A549 (cell line): ENCODE results near the gene NT5C3B.

ENCODE experiments used
- POLR2A ChIP-seq: IDR thresholded peaks from 2 replicates; pipeline ENCODE4 v1.6.1; 2012; ENCODE audit warnings: mild to moderate bottlenecking, low read length
- RCOR1 ChIP-seq: fragments of 150-350 bp; IDR thresholded peaks from 2 replicates; pipeline ENCODE4 v1.6.1; 2014; ENCODE audit warnings: antibody characterized with exemption, low read length, low read depth
- TF ChIP-seq, protein P1 (sequence below): fragments of >200 bp; sonication (Bioruptor Twin); formaldehyde crosslinking; IDR thresholded peaks from 3 replicates; pipeline ENCODE4 v1.5.1; 2016

DNA sequence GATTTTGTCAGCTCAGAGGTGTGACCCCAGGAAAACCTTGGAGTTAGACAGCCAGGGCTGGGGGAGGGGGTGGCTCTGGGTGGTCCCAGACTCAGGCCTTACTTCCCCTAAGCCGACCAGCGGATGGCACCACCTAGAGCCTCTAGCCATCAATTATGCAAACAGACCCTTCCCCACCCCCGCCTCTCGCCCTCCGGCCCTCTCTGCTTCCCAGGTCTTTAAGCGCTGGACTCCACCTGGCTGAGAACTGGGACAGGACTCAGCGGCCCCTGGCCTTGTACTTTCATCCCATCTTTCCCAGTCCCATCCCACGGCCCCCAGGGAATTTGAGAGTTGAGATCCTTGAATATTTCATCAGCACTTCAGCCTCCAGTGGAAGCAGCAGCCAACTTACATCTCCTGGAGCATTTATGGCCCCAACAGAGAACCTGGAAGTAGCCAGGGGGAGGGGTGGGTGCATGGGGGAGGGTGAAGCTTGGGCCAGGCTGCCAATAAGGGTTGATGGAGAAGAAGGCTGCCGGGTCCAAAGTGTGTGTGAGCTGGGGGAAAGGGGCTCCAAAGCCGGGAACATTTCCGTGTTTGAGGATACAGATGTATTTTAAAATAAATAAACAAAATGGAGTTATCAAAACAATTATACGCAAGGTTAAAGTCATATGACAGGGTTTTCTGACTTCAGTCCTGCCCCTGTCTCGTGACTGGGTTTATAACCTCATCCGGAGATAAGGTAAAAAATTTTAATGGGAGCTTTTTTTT, 42.1 kb downstream of the NT5C3B start:
- TF ChIP-seq RCOR1 (no peak), POLR2A (no peak)
- TF ChIP-seq, protein P1, sequence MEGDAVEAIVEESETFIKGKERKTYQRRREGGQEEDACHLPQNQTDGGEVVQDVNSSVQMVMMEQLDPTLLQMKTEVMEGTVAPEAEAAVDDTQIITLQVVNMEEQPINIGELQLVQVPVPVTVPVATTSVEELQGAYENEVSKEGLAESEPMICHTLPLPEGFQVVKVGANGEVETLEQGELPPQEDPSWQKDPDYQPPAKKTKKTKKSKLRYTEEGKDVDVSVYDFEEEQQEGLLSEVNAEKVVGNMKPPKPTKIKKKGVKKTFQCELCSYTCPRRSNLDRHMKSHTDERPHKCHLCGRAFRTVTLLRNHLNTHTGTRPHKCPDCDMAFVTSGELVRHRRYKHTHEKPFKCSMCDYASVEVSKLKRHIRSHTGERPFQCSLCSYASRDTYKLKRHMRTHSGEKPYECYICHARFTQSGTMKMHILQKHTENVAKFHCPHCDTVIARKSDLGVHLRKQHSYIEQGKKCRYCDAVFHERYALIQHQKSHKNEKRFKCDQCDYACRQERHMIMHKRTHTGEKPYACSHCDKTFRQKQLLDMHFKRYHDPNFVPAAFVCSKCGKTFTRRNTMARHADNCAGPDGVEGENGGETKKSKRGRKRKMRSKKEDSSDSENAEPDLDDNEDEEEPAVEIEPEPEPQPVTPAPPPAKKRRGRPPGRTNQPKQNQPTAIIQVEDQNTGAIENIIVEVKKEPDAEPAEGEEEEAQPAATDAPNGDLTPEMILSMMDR, result no peak
